HepG2 (cell line): ENCODE data around the gene RPL37. TPM values are rescaled to one million over a fixed set of nuclear protein-coding genes. Genes with fewer than 3 reads are reported as not detected.
A peak's percentile ranks its signal among the peaks of the same experiment; 100 is the strongest.

ENCODE experiments used
- ATAC-seq: fragments of 200-7000 bp; cut with Tn5 transposase; 3 replicates; pipeline ENCODE4 v1.9.1; 2020; ENCODE audit warnings: mild to moderate bottlenecking, moderate library complexity
- BruUV-seq: library from RNA; stranded (reverse); fragments of 400-500 nt; replicated peaks from 2 replicates; lab custom pipeline; 2021; lab: Mats Ljungman, UMichigan
- CTCF ChIA-PET: fragments of 300-600 bp; formaldehyde crosslinking; extraction: SDS; loops from one replicate; lab custom pipeline; 2021; ENCODE audit warnings: low total read pairs, inconsistent platforms, low intra/inter-chr PET ratio; lab: Yijun Ruan, JAX
- POLR2A ChIA-PET: fragments of 350-600 bp; sonication (Branson Sonifier 250); formaldehyde crosslinking; loops from one replicate; lab custom pipeline; 2020; ENCODE audit warnings: antibody characterized with exemption, inconsistent platforms; lab: Yijun Ruan, JAX
- DNase-seq: peaks from one replicate; pipeline ENCODE4 v3.0.0-alpha.2; 2015; ENCODE audit warnings: low spot score
- FAIRE-seq: peaks from 3 replicates; lab custom pipeline; 2011; peaks lifted over from hg19 to GRCh38; lab: Jason Lieb, UNC
- H2AFZ ChIP-seq: one replicate; pipeline ENCODE4 v1.6.1; 2011; ENCODE audit warnings: low read length, inconsistent platforms
- H3K27ac ChIP-seq: fragments of 300-600 bp; 3 replicates; pipeline ENCODE4 v1.8.0; 2011; ENCODE audit warnings: mixed run types, mild to moderate bottlenecking, mixed read lengths, low read length, inconsistent platforms; ENCODE audit not compliant: insufficient read depth; ENCODE audit errors: extremely low read length
- H3K27me3 ChIP-seq, 2 experiments: fragments of 200-600 bp in 1 of 2; 2 replicates in 1 of 2; 3 replicates in 1 of 2; pipeline versions ENCODE4 v1.6.0 to v1.8.0; 2011; ENCODE audit warnings: low read length in 2 of 2, mild to moderate bottlenecking in 2 of 2, moderate library complexity in 2 of 2, inconsistent platforms in 1 of 2; ENCODE audit not compliant: insufficient read depth in 2 of 2, control insufficient read depth in 1 of 2
- H3K36me3 ChIP-seq, 2 experiments: fragments of 200-600 bp in 1 of 2; replicated peaks in 1 of 2; 2 replicates in 1 of 2; 3 replicates in 1 of 2; pipeline versions ENCODE4 v1.5.1 to v1.8.0; 2011; ENCODE audit warnings: low read length in 2 of 2, inconsistent platforms in 1 of 2; ENCODE audit not compliant: insufficient read depth in 2 of 2, control insufficient read depth in 1 of 2
- H3K4me1 ChIP-seq: 2 replicates; pipeline ENCODE4 v1.5.1; 2012; ENCODE audit warnings: low read length, inconsistent platforms; ENCODE audit not compliant: insufficient read depth
- H3K4me2 ChIP-seq: 2 replicates; pipeline ENCODE4 v1.6.0; 2011; ENCODE audit warnings: low read depth, low read length, inconsistent platforms
- H3K4me3 ChIP-seq, 3 experiments: fragments of 200-600 bp in 1 of 3; sonication (generic), shearing (Covaris generic) in 1 of 3; replicated peaks in 1 of 3; 2 replicates each; pipeline ENCODE4 v1.5.1; 2011 to 2016; ENCODE audit warnings: low read length in 3 of 3, inconsistent platforms in 2 of 3, low read depth in 2 of 3, mild to moderate bottlenecking in 2 of 3, control low read depth in 1 of 3, mixed read lengths in 1 of 3; ENCODE audit not compliant: insufficient read depth in 1 of 3
- H3K79me2 ChIP-seq: one replicate; pipeline ENCODE4 v1.6.1; 2011; ENCODE audit warnings: low read length, inconsistent platforms; ENCODE audit not compliant: insufficient read depth
- H3K9ac ChIP-seq: 2 replicates; pipeline ENCODE4 v1.6.0; 2011; ENCODE audit warnings: mild to moderate bottlenecking, low read depth, low read length, inconsistent platforms; ENCODE audit not compliant: insufficient read depth
- H3K9me3 ChIP-seq: 2 replicates; pipeline ENCODE4 v1.5.1; 2012; ENCODE audit warnings: mild to moderate bottlenecking, low read length
- H4K20me1 ChIP-seq: 2 replicates; pipeline ENCODE4 v1.6.0; 2011; ENCODE audit warnings: inconsistent platforms, mild to moderate bottlenecking, low read length, moderate library complexity; ENCODE audit not compliant: insufficient read depth
- AGO2 ChIP-seq: fragments of 200-400 bp; formaldehyde crosslinking; optimal IDR thresholded peaks from 2 replicates; pipeline ENCODE3; 2017; ENCODE audit warnings: mild to moderate bottlenecking, low read depth, low read length, moderate library complexity
- ELF3 ChIP-seq: IDR thresholded peaks from 2 replicates; pipeline ENCODE4 v1.6.1; 2016; ENCODE audit warnings: missing genetic modification reagents, missing compliant biosample characterization
- ELK4 ChIP-seq: sonication (generic); formaldehyde crosslinking; IDR thresholded peaks from 2 replicates; pipeline ENCODE4 v1.9.0; 2021; ENCODE audit warnings: missing genetic modification reagents, borderline replicate concordance
- KLF11 ChIP-seq: IDR thresholded peaks from 2 replicates; pipeline ENCODE4 v1.6.1; 2016; ENCODE audit warnings: missing compliant biosample characterization
- MYC ChIP-seq: sonication (generic); formaldehyde crosslinking; IDR thresholded peaks from 2 replicates; pipeline ENCODE4 v1.9.0; 2021; ENCODE audit warnings: missing genetic modification reagents, borderline replicate concordance
- NBN ChIP-seq: fragments of 450-650 bp; conservative IDR thresholded peaks from 2 replicates; pipeline ENCODE4 v1.6.1; 2017
- REPIN1 ChIP-seq: sonication (generic); formaldehyde crosslinking; IDR thresholded peaks from 2 replicates; pipeline ENCODE4 v1.8.0; 2022; ENCODE audit warnings: missing genetic modification reagents, low read depth, mild to moderate bottlenecking, borderline replicate concordance
- TBX2 ChIP-seq: sonication (generic); formaldehyde crosslinking; IDR thresholded peaks from 2 replicates; pipeline ENCODE4 v1.5.0; 2020; ENCODE audit warnings: missing genetic modification reagents, mild to moderate bottlenecking, borderline replicate concordance
- TEAD3 ChIP-seq: optimal IDR thresholded peaks from 2 replicates; pipeline ENCODE3; 2016; ENCODE audit warnings: borderline replicate concordance
- TSC22D2 ChIP-seq: sonication (generic); formaldehyde crosslinking; IDR thresholded peaks from 2 replicates; pipeline ENCODE4 v1.5.1; 2020; ENCODE audit warnings: missing genetic modification reagents, mild to moderate bottlenecking, borderline replicate concordance
- ZNF382 ChIP-seq: sonication (generic); formaldehyde crosslinking; IDR thresholded peaks from 2 replicates; pipeline ENCODE4 v1.5.0; 2020; ENCODE audit warnings: missing genetic modification reagents, mild to moderate bottlenecking, borderline replicate concordance
- ZNF629 ChIP-seq: sonication (generic); formaldehyde crosslinking; conservative IDR thresholded peaks from 2 replicates; pipeline ENCODE4 v1.5.0; 2020; ENCODE audit warnings: missing genetic modification reagents
- ZNF713 ChIP-seq: sonication (generic); formaldehyde crosslinking; IDR thresholded peaks from 2 replicates; pipeline ENCODE4 v1.4.0; 2020; ENCODE audit warnings: mild to moderate bottlenecking, missing genetic modification reagents
- ZNF724P ChIP-seq: sonication (generic); formaldehyde crosslinking; IDR thresholded peaks from 2 replicates; pipeline ENCODE4 v1.8.0; 2022; ENCODE audit warnings: missing genetic modification reagents, borderline replicate concordance
- ZNF746 ChIP-seq: sonication (generic); formaldehyde crosslinking; IDR thresholded peaks from 2 replicates; pipeline ENCODE4 v1.8.0; 2022; ENCODE audit warnings: mild to moderate bottlenecking, missing genetic modification reagents
- ZNF780A ChIP-seq: sonication (generic); formaldehyde crosslinking; IDR thresholded peaks from 2 replicates; pipeline ENCODE4 v1.8.0; 2022; ENCODE audit warnings: mild to moderate bottlenecking, missing genetic modification reagents, moderate library complexity
- WGBS: methylation state at CpG from one replicate; pipeline ENCODE4 v1.1.6; 2017; ENCODE audit warnings: low lambda C conversion rate; 5-methylcytosine and 5-hydroxymethylcytosine counted together
- in situ Hi-C: cut with HindIII; loops from 2 replicates; pipeline ENCODE4 v1.10.0; 2017; ENCODE audit warnings: low pct_unique_long_range_greater_than_20kb; ENCODE audit not compliant: extremely low pct_ligation_motif_present
- intact Hi-C: fragments of 100-400 bp; cut with micrococcal nuclease; formaldehyde crosslinking; loops from one replicate; pipeline ENCODE4 v1.10.0; 2022; ENCODE audit not compliant: unreplicated experiment
- polyA plus RNA-seq, 8 experiments: library from polyadenylated mRNA; depleted of rRNA in 3 of 8; stranded (reverse) in 7 of 8; unstranded in 1 of 8; fragments of >200 nt; fragmentation: Illumina TruSeq in 4 of 8; extraction: Trizol in 4 of 8; gene quantifications; 2 replicates each; pipeline versions ENCODE4 v1.2.1 to v1.2.3, GENCODE V29; 2011 to 2016; ENCODE audit warnings: low read depth in 4 of 8, missing spikeins in 1 of 8, mixed read lengths in 1 of 8; ENCODE audit not compliant: insufficient read depth in 1 of 8
- total RNA-seq, 5 experiments: library from RNA; depleted of rRNA; stranded (reverse); fragments of >200 nt; fragmentation: Illumina TruSeq; extraction: Trizol; gene quantifications; 2 replicates each; pipeline ENCODE4 v1.2.3, GENCODE V29; 2016; ENCODE audit warnings: low read depth in 1 of 5

RPL37 gene
- total and polyA plus RNA-seq, 2 of the 13 experiments (the other 11 are each of a cell fraction or from before 2014, with no cell fraction given), result 1,981 to 3,367 TPM

GRCh38 chr5:40780858-40781257 is 54.2 kb downstream of the RPL37 start:
- WGBS, result 93% methylated on average over 3 of the region's 3 CpGs
- H4K20me1 ChIP-seq, result peaks cover 3% of the 10 kb centered on the region; the same call in 1 of the 2 replicates
- no peak for ATAC-seq
- no peak overlapping the region for H3K9ac ChIP-seq
- no peak overlapping the region for H3K4me3 ChIP-seq
- in situ Hi-C loops, result no loop called here
- H3K9me3 ChIP-seq, result no peaks in the 10 kb centered on the region
- H3K27ac ChIP-seq, result peak overlapping the region; percentile 31
- DNase-seq, result no peak
- no peaks in the 10 kb centered on the region for H3K27me3 ChIP-seq
- no peak for FAIRE-seq
- H3K79me2 ChIP-seq, result peaks cover 83% of the 10 kb centered on the region
- no peak overlapping the region for H3K4me2 ChIP-seq
- H3K4me1 ChIP-seq, result peaks cover 72% of the 10 kb centered on the region
- POLR2A ChIA-PET, result no interaction called here
- H3K36me3 ChIP-seq, result peaks cover 3 to 10% of the 10 kb centered on the region in 2 experiments
- H2AFZ ChIP-seq, result no peak overlapping the region
- TF ChIP-seq ZNF724P (CRISPR knock-in tag), result no peak
- no peak for TF ChIP-seq REPIN1 (CRISPR knock-in tag)
- TF ChIP-seq TSC22D2, result no peak
- TF ChIP-seq ZNF713 (CRISPR knock-in tag), result no peak
- TF ChIP-seq ELF3, result no peak
- no peak for TF ChIP-seq KLF11 (CRISPR knock-in tag)
- TF ChIP-seq TEAD3 (CRISPR knock-in tag), result no peak
- TF ChIP-seq NBN, result no peak
- no peak for TF ChIP-seq ZNF746 (CRISPR knock-in tag)
- no peak for TF ChIP-seq MYC (CRISPR knock-in tag)
- no peak for TF ChIP-seq ELK4
- no peak for TF ChIP-seq ZNF382 (CRISPR knock-in tag)
- TF ChIP-seq TBX2, result no peak
- TF ChIP-seq AGO2, result no peak
- TF ChIP-seq ZNF780A (CRISPR knock-in tag), result no peak
- no peak for TF ChIP-seq ZNF629 (CRISPR knock-in tag)
- CTCF ChIA-PET, result no interaction called here
- intact Hi-C loops, result loop anchor here (10.0 kb wide), 1 partner anchor 1706 kb away; the partner anchor contains the start of gene RICTOR
- BruUV-seq, result no TSS peak
